GM19328 (cell line): ENCODE measurements around the gene GPR39.
"Not testable (repeated sequence)": the region's sequence is repeated elsewhere in the genome, so short reads cannot be mapped to it uniquely, and the experiment has no call there.

Experiments
- ATAC-seq: cut with Tn5 transposase; IDR thresholded peaks from one replicate; pipeline ENCODE4 v1.9.1; 2021; ENCODE audit warnings: mild to moderate bottlenecking, moderate library complexity; ENCODE audit not compliant: unreplicated experiment

Gene GPR39

DNA sequence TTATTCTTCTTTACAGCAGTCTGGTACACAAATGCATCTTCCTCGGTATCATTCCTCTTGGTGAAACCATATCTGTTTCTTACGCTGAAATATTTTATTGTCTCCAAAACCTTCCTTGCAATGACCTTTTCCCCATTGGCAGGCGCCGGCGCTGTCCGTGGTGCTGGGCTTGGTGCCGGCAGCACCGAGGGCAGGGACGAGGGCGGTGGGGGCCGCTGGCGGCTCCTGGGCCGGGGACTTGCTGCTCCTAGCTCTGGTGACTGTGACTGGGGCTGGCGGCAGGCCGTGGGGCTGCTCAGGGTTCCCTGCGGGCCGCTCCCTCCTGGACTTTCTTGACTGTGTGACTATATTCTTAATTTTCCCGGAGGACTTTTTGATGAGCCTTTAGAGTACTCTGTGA lies 72.5 kb downstream of the GPR39 start:
- no peak for ATAC-seq

DNA sequence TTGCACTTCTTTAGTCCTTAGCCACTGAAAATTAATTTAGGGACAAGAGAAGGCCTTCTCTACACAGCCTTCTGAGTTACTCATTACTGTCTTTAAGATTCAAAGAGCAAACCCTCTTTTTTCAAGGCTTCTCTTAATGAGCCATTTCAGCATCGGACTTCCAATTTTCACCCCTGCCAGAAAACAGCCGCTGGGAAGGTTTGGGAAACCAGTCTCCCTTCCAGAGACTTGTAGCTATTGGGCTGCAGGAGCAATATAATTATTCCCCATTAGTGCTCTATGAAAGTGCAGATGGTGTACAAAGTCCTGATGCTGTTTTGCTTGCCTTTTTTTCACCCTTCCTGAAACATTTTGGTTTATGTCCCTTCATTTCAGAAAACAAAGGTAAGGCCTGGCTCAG lies 79.3 kb downstream of the GPR39 start:
- ATAC-seq: no peak

DNA sequence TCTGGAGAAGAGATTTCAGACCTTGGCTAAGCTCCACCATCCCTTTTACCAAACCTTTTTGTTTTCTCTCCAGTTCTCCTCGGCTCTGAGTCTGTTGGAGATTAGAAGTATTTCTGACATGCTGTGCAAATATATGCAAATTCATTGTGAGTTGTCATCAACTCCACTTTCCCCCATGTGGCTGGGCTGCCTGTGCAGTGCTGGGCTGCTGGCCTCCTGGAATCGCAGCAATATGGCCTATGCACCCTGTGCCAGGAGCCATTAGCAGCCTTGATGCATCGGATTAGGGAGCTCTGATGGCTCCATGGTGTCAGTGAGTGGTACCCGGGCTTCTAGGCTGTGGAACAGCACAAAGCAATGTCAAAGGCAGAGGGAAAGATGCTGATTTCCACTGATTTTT lies 80.0 kb downstream of the GPR39 start:
- ATAC-seq: no peak

DNA sequence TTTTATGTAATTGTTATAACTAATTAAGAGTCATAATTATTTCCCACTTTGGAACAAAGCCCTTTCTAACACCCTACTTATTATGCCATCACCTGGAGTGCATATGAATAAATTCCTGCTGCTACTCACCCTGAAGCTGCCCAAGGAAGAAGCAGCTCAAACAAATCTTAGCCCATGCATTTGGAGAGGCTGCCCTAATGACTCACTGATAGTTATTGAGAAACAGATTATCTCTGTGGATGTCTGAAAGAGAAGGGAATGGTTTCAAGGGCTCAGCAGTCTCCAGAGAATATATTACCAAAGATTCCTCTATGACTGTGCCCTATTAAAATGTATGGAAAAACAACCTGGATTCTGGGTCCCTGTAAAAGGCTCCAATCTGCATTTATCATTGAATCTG lies 81.0 kb downstream of the GPR39 start:
- ATAC-seq: no peak

DNA sequence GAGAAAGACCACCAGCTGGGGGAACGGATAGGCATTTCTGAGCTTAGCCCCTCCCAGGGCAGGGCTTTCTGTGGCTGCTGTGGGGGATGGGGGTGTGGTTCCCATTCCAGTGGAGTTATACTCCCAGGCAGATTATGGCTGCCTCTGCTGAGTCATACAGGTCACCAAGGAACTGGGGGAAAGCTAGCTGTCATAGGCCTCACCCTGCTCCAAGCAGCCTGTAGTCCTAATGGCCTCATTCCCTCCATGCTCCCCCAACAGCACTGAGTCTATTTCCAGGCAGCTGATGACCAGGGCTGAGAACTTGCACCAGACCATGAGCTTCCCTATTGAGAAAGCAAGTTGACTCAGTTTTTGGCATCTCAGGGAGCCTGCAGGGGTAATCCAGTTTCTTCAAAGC lies 87.1 kb downstream of the GPR39 start:
- no peak for ATAC-seq

DNA sequence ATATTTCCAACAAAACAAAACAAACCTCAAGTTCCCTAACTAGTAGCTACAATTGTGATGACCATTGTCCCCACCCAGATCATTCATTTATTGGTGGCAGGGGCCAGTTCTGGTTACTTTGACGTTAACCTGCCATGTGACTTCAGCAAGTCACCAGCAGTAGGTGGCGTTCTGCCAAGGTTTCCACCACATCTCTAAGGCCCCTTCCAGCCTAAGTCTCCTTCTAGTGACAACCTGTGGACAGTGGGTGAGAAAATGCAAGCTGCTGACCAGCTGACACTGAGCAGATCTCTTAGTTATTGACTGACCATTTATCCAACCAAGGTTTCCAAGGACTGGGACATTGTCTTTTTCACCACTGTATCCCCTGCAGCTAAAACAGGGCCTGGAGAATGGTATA lies 98.4 kb downstream of the GPR39 start:
- ATAC-seq: no peak

DNA sequence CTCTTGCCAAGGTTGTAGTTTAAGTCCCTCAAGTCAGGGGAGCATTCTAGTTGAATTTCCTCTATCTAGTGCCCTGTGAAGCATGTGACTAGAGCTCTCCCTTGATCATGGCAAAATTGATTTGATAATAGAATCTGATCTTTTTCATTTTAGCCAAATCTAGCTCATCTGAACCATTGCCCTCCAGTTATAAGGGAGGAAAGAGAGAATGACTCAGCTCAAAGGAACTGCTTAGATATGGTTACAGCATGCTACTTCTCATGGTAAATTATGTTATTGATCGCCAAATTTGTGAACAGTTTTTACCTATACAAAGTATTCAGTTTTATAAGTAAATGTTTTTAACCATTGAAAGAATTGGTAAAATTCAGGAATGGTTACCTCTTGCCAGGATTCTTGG lies 100.8 kb downstream of the GPR39 start:
- no peak for ATAC-seq

DNA sequence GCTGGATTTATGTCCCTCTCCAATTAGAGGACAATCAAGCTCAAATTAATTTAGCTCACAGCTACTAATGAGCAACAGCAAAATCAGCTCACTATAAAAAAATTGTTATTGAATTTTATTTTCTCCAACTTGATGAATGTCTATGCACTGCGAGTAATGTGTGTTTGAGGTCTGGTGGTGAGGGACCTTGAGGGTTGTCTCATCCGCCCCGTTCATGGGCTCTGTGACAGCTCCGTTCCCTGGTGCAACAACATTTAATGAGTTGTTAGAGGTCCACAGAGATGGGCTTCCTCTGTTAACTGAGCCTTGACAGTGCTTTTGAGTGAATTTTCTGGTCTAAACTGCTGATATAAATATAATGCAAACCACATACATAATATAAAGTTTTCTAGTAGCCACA lies 101.7 kb downstream of the GPR39 start:
- ATAC-seq: no peak

DNA sequence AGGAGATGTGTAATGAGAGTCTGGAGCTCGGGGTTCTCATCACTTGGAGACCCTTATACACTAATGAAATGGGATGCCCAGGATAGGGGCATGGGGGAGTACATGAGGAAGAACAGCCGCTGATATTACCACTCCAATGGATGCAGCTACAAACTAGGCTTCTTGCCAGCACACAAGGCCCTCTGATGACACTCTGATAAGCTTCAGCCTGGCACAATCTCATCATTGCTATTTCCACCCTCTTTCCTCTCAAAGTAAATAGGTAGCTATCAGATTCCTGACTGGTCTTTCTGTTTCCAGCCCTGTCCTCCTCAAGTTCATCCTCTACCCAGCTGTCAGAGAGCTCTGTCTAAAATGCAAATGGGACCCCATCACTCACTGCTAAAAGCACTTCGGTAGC lies 103.0 kb downstream of the GPR39 start:
- ATAC-seq: no peak

DNA sequence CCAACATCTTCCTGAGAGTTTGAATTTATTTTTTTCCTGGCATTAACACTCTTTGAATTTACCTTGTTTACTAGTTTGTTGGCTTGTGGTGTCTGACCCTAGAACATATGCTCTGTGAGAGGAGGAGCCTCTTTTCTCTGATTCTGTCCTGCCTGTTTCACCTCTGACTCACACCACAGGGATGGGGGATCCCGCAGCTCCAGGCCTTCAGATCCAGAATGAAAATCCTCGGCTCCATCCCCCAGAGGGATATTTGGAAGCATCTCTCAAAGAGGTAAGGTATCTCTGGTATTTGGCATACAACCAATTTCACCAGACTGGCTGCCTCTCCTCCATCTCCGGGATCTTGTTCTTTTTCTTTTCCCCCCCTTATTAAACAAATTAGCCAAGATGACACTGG lies 104.7 kb downstream of the GPR39 start:
- ATAC-seq: no peak

DNA sequence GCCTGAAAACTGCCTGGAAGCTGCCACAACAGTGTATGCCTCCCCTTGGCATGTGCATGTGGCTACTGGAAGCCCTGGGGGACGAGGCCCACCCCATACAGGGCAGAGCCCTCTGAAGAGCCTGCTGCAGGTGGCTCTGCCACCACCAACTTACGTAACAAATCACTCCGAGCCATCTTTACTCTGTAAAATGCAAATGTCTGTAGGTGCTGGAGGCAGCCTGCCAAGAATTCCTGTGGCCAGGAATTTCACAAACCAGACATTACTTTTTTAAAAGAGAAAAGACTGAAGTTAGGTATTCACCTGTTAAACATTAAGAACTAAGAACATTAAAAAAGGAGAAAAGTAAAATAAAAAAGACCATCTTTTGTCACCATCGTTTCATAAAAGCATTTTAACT lies 106.3 kb downstream of the GPR39 start:
- no peak for ATAC-seq

DNA sequence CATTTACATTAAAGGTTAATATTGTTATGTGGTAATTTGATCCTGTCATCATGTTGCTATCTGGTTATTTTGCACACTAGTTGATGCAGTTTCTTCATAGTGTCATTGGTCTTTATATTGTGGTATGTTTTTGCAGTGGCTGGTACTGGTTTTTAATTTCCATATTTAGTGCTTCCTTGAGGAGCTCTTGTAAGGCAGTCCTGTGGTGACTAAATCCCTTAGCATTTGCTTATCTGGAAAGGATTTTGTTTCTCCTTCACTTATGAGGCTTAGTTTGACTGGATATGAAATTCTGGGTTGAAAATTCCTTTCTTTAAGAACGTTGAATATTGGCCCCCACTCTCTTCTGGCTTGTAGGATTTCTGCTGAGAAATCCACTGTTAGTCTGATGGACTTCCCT lies 120.5 kb downstream of the GPR39 start:
- ATAC-seq: not testable (repeated sequence)

DNA sequence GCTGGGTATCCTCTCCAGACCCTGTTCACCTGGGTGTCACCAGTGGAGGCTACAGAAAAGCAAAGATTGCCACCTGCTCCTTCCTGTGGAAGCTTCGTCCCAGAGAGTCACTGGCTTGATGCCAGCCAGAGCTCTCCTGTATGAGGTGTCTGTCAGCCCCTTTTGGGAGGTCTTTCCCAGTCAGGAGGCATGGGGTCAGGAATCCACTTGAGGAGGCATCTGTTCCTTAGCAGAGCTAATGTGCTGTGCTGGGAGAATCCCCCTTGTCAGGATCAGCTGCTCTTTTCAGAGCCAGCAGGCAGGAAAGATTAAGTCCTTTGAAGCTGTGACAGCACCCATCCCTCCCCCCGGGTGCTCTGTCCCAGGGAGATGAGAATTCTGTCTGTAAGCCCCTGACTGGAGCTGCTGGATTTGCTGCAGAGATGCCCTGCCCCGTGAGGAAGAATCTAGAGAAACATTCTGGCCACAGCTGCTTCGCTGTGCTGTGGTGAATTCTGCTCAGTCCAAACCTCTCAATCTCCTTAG lies 121.8 kb downstream of the GPR39 start:
- ATAC-seq: no peak

DNA sequence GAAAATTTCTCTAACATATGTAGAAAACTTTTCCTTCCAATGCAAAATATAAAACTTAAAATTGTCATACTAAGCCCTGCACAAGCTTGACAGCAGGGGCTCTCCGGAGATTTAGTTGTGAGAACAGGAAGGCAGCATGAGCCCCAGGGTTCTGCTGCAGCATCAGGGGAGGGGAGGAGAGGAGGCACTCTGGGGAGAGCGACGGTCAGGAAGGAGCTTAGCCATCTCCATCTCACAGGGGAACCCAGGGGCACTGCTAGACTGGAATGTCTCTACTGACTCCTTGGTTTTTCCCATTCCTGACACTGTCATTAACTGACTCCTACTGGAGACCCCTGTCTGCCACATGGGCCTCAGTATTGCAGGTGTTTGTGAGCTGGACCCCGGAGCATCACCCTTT lies 123.6 kb downstream of the GPR39 start:
- no peak for ATAC-seq

DNA sequence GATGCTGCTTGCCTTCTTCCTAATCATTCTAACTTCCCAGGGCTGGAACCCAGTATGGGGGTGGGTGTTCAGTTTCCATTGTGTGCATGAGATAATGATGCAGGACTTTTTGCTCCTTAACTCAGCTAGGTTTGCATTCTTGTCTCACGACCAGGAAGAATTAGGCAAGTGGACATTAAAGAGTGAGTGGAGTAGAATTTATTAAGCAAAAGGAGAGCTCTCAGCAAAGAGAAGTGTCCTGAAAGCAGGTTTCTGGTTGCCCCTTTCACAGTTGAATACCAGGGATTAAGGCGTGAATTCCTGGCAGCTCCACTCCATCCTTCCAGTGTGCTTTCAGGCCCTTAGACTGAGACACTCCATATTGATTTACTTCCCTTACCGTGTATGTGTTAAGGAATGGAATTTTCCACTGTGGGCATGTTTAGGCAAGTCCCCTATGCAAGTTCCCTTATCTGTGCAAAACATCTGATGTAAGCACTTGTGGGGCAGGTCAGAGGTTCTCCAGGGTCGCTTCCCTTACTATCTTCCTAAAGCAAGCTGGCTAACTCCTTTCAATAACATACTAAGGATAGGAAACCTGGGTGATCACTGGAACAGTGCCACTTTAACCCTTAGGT lies 126.5 kb downstream of the GPR39 start:
- ATAC-seq: no peak

DNA sequence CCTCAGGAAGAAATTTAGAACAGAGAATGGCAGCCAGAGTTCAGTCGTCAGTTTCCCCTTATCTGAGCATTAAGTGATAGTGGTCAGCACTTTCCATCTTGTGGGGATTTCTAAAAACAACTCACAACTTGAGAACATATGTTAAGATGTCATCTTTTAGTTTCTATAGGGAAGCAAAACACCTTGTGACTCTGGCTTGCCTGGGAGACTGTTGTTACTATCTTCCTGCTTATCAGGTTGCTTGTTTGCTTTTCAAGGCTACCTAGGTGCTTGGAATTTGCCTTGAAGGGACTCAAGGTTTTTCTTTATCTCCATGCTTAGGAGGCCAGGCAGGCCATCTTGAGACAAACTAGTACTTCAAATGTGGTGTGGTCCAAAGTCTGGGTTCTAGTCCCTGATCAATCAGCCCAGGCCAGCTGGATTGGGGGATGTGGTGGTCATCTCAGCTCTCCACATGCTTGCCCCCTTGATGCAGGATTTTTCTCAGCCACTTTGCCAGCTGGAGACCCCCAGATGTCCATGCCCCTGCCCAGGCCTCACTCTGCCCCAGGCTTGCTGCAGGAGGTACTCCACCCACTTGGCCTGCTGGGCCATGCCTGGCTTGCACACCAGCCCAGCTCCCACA lies 127.5 kb downstream of the GPR39 start:
- ATAC-seq: no peak

DNA sequence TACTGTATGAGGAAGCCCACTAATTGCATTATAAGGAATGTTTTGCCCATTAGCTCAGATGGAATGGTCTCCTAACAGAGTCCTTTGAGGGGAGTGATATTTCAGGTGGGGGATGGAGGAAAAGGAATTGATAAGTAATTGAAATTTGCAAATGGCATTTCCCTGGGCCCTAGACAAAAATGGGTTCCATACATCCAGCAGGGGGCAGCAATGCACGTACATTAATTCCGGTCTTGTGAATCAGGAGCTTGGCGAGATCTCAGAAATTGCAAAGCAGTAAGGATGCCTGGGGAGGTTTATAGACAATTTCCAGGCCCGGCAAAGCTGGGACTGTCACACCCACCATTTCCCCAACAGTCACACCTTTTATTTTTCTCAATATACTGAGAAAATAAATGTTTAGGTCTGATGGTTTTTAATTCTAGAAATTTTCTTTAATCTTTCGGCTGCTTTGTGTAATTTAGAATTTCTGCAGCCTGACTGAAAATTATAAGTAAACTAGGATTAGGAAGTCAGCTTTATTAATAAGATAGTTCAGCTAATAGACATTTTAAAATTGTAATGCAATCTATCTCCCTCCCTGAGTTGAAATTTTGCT lies 130.6 kb downstream of the GPR39 start:
- ATAC-seq: no peak

DNA sequence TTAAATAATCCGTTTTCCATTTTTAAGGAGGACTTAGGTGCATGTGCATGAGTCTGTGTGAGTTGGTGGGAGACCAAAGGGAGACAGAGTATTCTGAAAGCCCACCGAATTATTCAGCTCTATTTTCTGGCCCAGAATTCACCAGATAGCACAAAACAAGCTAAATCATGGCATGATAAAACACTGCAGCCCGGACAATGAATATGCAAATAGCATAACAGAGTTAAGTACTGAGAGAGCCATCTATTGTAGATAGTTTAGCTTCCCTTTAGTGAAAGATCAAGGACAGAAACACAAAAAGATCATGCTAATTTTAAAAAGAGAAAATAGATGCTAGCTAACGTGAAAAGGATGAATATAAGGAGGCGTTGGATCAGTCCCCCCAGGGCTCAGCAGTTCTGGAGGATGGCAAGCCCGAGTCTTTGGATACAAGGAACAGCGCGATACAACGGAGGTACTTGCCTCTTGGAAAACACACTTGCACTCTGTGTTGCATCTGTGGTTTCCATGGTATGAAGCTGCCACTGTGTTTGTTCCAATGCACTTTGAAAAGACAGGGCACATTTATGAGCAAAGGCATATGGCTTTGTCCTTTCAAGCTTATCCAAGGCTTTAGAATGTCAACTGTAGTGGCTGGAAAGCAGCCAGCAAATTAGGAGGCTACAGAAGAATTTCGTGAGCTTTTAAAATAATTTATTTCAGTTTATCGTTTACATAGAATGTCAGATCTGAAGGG lies 133.5 kb downstream of the GPR39 start:
- no peak for ATAC-seq

DNA sequence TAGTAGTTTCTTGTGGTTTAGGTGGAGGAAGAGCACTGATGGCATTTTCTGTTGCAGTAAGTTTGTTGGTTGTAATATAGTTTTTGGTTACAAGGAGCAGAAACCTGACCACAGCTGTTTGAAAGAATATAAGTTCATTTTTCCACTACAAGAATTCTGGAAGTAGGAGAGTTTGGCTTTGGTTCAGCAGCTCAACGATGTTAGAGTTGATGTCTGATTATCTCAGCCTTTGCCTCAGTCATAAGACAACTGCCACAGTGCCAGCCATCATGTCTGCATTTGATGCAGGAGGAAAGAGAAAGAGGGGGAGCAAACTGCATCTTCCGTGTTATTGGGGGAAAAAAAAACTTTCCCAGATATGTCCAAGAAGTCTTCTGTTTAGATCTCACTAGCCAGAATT lies 134.3 kb downstream of the GPR39 start:
- no peak for ATAC-seq

DNA sequence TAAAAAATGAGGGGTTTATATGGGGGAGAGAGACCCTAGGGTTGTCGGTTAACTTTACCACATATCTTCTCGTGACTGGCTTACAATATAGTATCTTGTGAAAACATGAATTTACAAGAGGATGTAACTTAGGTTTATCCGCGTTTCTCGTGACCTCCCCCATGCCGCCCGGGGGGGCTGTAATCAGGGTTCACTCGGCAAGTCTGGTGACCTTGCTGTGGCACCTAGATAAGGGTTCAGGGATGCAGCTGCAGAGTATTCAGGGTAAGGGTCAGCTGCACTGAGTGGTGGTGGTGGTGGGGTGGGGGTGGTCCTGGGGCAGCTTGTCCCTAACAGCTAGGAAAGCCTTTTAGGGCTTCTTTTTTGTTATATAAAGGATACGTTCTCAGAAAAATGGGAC lies 141.1 kb downstream of the GPR39 start:
- no peak for ATAC-seq

DNA sequence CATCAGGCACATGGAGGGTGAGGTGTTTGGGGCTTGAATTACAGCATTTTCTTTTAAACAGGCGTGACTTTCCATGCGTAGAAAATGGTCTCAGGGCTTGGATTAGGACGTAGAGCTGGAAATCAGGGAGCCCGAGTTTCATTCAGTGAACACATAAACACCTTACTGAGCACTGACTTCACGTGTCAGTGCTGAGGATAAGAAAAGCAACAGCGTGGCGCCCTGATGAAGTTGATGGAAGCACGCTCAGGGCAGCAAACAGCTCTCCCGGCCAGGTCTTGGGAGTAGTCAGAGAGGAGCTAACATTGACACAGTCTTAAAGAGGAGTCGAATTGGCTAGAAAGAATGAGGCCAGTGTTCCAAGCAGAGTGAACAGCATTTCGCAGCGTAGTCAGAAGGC lies 142.7 kb downstream of the GPR39 start:
- ATAC-seq: no peak

DNA sequence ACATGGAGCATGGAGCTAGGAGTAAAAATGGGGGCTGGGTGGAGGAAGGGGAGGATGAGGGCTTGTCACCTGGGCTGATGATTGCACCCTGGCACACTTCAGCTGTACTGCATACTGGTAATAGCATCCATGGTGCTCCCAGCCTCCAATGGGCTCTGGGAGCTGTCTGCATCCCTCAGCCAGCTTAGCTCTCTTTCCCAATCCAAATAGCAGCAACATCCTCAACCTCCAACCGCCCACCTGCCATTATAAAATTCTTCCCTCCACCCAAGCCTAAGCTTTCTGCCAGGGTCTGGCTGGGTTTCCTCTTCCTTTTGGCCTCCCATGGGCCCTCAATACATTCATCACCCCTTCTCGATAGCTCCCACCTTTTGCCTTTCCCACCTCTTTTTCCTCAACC lies 143.3 kb downstream of the GPR39 start:
- ATAC-seq: no peak
